Cerebellar cortex (tissue), 1 donor: ENCODE data around the gene CSNK1G1.
"Not testable (repeated sequence)": the region's sequence is repeated elsewhere in the genome, so short reads cannot be mapped to it uniquely, and the experiment has no call there.

Experiments
- DNase-seq: peaks from one replicate; pipeline ENCODE4 v3.0.0-alpha.2; 2015; ENCODE audit warnings: low spot score

Gene CSNK1G1

DNA sequence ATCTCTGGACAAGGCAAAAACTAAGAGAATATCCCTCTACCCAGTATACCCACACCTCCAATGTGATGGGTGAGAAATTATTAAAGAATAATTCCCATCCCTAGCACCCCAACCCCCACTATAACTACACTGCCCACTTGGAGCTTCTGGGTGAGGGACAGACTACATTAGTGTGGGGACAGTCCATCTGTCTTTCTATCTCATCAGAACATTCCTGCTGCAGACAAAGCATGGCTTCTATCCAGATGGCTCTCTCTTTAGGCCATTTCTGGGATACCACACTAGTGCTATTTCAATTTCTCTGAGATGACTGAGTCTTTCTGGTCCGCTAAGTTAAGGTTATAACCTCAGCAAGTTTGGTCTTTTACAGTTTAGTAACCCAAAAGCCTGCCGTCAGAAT lies 6.6 kb downstream of the CSNK1G1 start:
- DNase-seq: no peak

DNA sequence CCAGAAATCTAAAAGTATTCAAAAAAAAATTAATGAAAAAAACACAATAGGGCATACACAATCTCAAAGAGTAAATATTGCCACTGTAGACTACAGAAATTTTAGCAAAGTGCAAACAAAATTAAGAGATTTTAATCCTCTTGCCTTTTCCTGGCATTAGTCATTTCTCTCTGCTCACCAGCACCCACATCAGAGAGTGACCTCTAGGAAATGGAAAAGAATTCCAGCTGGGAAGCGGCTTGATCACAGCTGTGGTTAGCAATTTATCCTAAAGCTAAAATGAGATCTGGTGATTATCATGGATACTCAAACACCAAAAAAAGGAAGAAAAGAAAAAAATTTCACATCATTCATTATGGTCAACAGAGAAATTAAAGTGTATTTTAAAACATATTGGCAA lies 7.5 kb downstream of the CSNK1G1 start:
- DNase-seq: no peak

DNA sequence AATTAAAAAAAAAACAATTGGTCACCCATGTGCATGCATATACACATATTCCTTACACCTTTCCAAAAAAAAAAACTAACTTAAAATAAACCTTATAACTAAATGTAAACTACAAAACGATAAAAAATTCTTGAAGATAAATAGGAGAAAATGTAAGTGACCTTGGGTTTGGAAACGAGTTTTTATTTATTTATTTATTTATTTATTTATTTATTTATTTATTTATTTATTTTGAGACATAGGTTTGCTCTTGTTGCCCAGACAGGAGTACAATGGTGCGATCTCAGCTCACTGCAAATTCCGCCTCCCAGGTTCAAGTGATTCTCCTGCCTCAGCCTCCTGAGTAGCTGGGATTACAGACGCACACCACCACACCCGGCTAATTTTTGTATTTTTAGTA lies 9.7 kb downstream of the CSNK1G1 start:
- not testable (repeated sequence) for DNase-seq

DNA sequence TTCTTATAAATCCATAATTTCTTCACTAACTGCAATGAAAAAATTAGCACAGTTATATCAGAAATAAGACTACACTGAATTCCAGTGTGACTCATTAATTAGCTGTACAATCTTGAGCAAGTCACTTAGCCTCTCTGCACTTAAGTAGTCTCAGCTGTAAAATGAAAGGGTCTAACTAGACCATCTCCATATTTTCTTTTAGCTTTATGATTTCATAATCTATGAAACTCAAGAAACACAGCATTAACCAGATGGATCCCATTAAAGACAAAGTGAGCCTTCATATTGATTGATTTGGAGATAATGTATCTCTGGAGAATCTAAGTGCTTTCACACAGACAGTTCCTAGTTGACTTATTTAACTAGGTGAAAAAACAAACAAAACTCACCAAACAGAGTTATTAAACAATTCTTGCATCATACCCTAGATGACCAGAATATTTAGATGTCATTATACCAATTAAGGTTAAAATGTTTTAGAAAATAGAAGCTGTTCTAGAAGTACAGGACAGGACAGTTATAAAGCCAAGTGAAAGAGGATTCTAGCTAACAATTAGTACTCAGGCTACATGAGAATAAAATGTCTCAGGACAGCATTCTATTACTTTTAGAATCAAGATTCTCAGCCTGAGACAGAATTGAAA lies 11.2 kb downstream of the CSNK1G1 start:
- no peak for DNase-seq

DNA sequence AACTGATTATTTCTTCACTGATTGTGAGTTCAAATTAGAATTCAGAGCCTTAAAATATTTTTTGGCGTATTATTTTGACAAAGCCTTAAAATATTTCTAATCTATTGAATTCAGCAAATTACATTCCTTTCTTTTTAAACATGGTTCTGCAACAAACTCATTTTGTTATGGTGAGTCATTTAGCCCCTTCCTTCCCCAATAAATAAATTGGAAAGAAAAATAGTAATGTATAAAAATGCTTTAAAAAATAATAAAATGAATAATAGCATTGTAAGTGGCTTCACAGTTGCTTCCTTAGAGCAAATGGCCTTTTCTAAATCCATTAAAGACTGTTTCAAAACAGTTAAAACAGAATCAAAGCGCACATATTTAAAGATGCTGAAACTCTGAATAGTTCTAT lies 12.1 kb downstream of the CSNK1G1 start:
- no peak for DNase-seq

DNA sequence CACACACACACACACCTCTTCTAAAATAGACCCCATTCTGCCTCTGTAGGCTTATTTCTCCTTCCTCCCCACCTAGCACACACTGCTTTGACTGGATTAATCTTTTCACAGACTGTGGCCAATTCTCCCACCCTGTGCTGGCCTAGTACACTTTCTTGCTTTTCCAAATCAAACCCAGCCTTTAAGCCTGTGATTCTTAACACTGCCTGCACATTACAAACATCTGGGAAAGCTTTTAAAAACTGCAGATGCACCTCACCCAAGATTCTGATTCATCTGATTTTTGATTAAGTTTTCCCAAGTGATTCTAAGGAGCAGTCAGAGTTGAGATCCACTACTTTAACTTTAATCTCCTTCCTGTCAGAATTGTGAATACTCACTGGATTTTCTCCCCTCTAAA lies 12.8 kb downstream of the CSNK1G1 start:
- DNase-seq: no peak

DNA sequence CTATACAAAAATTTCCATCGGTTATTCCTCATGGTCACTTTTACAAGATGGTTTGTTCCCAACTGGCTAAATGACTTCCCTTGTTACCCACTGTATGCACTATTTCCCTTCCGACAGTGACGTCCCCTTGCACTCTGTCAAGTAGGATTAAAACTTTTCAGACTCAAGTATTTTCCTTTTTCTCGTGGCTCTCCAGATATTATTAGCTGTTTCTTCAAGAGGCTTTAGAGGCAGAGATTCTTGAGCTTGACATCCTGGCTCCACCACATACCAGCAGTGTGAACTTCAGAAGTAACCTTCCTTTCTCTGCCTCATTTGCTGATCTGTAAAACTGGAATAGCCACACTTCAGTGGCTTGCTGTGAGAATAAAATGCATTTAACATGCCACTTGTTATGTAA lies 14.0 kb downstream of the CSNK1G1 start:
- no peak for DNase-seq

DNA sequence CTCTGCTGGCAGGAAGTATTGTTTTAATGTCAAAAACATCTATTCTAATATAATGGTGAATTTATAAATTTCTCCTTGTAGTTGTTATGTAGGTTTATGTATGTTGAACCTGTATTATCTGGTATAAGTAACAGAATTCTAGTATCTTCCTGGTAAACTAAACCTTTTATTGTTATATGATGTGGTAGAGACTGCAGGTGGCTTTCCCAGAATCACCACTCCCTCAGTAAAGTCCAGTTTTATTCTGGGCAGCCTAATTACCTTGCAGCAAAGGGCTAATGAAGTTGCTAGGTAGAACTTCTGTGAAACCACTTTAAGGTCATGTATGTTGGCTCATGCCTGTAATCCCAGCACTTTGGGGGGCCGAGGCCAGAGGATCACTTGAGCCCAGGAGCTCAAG lies 15.6 kb downstream of the CSNK1G1 start:
- no peak for DNase-seq

DNA sequence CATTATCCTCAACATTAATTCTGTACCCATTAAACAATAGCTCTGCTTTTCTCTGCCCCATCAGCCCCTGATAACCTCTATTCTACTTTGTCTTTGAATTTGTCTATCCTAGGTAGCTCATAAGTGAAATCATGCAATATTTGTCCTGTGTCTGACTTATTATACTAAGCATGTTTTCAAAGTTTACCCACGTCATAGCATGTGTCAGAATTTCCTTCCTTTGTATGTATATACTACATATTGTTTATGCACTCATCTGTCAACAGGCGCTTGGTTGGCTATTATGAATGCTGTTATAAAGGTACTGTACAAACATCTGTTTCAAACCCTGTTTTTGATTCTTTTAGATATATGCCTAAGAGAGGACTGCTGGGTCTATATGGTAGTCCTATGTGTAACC lies 18.2 kb downstream of the CSNK1G1 start:
- DNase-seq: no peak

DNA sequence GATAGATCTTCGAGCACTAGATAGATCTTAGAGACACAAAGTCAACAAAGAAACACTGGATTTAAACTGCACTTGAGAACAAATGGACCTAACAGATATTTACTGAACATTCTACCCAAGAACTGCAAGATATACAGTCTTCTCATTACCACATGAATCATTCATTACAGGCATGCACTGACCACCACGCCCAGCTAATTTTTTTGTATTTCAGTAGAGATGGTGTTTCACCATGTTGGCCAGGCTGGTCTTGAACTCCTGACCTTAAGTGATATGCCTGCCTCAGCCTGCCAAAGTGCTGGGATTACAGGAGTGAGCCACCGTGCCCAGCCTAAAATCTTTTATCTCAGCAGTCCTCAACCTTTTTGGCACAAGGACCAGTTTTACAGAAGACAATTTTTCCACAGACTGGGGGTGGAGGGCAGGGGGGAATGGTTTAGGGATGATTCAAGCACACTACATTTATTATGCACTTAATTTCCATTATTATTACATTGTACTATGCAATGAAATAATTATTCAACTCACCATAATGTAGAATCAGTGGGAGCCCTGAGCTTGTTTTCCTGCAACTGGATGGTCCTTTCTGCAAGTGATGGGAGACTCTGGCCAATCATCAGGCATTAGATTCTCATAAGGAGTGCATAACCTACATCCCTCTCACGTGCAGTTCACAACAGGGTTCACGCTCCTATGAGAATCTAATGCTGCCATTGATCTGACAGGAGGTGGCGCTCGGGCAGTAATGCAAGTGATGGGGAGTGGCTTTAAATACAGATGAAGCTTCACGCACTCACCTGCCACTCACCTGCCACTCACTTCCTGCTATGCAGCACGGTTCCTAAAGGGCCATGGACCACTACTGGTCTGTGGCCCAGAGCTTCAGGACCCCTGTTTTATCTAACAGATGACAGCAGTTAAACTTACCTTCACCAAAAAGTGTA lies 21.7 kb downstream of the CSNK1G1 start:
- no peak for DNase-seq

DNA sequence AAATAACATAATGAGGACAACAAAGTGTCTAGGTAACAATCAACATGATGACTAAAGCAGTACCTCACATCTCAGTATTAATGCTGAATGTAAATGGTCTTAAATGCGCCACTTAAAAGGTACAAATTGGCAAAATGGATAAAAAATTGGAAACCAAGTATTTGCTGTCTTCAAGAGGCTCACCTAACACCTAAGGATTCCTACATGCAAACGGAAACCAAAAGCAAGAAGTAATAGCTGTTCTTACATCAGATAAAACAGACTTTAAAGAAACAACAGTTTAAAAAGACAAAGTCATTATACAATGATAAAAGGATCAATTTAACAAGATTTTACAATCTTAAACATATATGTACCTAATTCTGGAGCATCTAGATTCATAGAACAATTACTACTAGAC lies 22.5 kb downstream of the CSNK1G1 start:
- no peak for DNase-seq

DNA sequence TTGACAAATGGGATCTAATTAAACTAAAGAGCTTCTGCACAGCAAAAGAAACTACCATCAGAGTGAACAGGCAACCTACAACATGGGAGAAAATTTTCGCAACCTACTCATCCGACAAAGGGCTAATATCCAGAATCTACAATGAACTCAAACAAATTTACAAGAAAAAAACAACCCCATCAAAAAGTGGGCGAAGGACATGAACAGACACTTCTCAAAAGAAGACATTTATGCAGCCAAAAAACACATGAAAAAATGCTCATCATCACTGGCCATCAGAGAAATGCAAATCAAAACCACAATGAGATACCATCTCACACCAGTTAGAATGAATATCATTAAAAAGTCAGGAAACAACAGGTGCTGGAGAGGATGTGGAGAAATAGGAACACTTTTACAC lies 24.3 kb downstream of the CSNK1G1 start:
- not testable (repeated sequence) for DNase-seq

DNA sequence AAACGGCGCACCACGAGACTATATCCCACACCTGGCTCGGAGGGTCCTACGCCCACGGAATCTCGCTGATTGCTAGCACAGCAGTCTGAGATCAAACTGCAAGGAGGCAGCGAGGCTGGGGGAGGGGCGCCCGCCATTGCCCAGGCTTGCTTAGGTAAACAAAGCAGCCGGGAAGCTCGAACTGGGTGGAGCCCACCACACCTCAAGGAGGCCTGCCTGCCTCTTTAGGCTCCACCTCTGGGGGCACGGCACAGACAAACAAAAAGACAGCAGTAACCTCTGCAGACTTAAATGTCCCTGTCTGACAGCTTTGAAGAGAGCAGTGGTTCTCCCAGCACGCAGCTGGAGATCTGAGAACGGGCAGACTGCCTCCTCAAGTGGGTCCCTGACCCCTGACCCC lies 29.0 kb downstream of the CSNK1G1 start:
- not testable (repeated sequence) for DNase-seq

DNA sequence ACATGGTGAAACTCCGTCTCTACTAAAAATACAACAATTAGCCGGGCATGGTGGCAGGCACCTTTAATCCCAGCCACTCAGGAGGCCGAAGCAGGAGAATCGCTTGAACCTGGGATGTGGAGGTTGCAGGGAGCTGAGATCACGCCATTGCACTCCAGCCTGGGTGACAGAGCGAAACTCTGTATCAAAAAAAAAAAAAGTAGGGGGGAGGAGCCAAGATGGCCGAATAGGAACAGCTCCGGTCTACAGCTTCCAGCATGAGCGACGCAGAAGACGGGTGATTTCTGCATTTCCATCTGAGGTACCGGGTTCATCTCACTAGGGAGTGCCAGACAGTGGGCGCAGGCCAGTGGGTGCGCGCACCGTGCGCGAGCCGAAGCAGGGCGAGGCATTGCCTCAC lies 29.5 kb downstream of the CSNK1G1 start:
- DNase-seq: not testable (repeated sequence)

DNA sequence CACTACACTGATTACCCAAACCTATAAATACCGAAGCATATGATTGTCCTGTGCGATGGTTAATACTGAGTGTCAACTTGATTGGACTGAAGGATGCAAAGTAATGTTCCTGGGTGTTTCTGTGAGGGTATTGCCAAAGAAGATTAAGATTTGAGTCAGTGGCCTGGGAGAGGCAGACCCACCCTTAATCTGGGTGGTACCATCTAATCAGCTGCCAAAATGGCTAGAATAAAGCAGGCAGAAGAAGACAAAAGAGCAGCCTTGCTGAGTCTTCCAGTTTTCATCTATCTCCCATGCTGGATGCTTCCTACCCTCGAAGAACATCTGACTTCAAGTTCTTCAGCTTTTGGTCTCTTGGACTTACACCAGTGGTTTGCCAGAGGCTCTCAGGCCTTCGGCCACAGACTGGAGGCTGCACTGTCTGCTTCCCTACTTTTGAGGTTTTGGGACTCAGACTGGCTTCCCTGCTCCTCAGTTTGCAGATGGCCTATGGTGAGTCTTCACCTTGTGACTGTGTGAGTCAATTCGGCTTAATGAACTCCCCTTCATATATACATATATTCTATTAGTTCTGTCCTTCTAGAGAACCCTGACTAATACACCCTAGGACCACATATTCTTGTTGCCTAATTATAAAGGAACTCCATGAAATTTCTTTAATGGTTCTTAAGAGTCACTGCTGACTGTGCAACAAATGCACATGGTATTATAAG lies 31.7 kb downstream of the CSNK1G1 start:
- no peak for DNase-seq

DNA sequence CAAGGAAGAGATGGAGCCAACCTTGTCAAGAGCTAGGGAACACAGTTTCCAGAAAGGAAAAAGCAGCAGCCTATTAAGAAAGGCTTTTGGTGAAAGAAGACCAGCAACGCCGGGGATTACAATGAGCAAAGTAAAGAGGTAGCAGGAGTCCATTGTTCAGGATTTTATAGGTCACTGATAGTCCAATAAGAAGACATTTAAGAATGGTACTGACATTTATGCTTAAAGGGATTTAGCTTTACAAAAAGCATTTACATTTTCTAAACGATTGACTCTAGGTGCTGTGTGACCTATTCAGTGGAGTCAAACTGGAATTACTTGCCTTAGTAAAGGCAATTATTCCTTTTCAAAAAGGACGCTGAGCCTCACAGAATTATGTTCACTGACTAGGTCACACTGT lies 40.8 kb downstream of the CSNK1G1 start:
- DNase-seq: peak; percentile 16

DNA sequence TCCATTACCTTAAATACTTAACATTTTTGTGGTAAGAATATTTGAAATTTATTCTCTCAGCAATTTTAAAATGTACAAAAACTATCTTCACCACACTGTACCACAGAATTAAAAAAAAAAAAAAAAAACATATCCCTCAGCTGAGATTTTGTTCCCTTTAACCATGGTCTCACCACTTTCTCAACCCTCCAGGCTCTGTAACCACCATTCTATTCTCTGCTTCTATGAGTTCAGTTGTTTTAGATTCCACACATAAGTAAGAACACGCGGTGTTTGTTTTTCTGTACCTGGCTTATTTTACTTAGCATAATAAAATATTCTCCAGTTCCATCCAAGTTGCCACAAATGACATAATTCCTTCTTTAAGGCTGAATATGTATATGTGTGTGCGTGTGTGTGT lies 41.5 kb downstream of the CSNK1G1 start:
- no peak for DNase-seq

DNA sequence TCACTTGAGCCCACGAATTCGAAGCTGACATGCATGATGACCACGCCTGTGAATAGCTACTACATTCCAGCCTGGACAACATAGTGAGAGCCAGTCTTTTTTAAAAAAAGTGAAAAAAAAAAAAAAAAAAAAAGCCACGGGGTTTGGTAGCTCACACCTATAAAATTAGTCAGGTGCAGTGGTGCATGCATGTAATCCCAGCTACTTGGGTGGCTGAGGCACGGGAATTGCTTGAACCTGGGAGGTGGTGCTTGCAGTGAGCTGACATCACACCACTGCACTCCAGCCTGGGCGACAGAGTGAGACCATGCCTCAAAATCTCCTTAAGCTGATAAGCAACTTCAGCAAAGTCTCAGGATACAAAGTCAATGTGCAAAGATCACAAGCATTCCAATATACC lies 44.4 kb downstream of the CSNK1G1 start:
- DNase-seq: no peak

DNA sequence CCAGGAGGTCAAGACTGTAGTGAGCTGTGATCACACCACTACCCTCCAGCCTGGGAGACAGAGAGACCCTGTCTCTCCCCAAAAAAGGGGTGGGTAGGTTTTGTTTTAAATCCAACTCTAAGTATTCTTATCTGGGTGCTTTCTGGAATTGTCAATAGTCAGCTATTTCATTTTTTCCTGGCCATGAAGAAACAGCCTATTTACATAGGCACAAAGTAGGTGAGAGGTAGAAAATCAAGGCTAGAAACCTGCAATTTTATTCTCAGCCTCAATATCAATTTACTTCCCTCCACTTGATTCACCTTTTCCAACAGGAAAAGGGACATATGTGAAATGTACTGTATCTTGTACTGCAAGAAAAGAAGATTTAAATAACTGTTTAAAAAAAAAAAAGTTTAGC lies 45.9 kb downstream of the CSNK1G1 start:
- no peak for DNase-seq

DNA sequence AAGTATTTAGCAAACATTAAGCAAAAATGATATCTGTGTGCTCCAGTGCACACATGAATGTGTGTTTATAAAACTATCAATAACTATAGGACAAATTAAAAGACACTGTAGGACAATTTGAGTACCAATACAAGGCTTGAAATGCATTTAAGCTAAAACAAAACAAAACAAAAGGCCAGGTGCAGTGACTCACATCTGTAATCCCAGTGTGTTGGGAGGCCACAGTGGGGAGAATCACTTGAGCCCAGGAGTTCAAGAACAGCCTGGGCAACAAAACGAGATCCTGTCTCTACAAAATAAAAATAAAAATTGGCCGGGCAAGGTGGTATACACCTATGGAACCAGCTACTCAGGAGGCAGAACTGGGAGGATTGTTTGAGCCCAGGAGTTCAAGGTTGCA lies 50.7 kb downstream of the CSNK1G1 start:
- DNase-seq: no peak

DNA sequence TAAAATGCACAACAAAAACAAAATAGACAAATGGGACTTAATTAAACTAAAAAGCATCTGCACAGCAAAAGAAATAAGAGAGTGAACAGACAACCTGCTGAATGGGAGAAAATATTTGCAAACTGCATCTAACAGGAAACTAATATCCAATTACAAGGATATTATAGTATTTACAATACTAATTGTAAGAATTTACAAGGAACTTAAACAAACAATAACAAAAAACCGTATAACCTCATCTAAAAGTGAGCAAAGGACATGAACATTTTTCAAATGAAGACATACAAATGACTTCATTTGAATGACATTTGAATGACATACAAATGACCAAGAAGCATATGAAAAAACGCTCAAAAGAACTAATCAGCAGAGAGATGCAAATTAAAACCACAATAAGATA lies 66.4 kb downstream of the CSNK1G1 start:
- no peak for DNase-seq

DNA sequence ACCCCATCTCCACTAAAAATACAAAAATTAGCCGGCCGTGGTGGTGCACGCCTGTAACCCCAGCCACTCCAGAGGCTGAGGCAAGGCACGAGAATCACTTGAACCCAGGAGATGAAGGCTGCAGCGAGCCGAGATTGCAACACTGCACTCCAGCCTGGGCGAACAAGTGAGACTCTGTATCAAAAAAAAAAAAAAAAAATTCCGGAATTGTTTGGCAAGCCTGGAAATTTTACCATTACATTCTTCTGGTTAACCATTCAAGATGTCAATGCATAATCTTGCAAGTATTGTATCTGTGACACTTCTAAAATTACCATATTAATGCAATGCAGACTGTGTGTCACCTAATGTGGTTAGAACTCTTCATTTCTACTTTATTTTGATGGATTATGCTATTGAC lies 67.0 kb downstream of the CSNK1G1 start:
- no peak for DNase-seq

DNA sequence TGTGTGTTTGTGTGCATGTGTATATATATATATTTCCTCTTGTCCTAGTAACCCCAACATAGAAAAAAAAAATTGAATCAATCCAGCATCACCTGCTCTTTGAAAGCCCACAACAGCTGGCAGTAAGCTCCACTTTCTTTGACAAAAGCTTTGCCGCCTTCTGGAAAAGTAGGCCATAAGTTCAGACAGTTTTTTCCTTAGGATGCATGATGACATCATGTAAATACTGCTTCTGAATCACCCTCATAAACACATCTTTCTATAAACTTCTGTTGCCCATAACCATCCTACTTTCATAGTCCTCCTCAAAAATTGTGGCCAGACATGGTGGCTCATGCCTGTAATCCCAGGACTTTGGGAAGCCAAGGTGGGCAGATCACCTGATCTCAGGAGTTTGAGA lies 67.4 kb downstream of the CSNK1G1 start:
- no peak for DNase-seq
